Activated naive CD4-positive, alpha-beta T cell treated with anti-CD3 and anti-CD28 coated beads, Interleukin-2, amount 50 U/mL, for 72 hours (primary cell): ENCODE measurements around the gene ITPR2. TPM values are rescaled to one million over a fixed set of nuclear protein-coding genes. Genes with fewer than 3 reads are reported as not detected.
"Not testable (repeated sequence)": the region's sequence is repeated elsewhere in the genome, so short reads cannot be mapped to it uniquely, and the experiment has no call there.

ENCODE experiments used
- ATAC-seq, 2 donors: fragments of 150-1000 bp; cut with Tn5 transposase; 2 replicates each; pipeline ENCODE4 v1.10.0; 2021; ENCODE audit warnings: mild to moderate bottlenecking in 2 of 2, moderate library complexity in 2 of 2
- DNase-seq, 2 donors: peaks; one replicate each; pipeline ENCODE4 v3.0.0; 2021 to 2022; ENCODE audit warnings: low spot score in 2 of 2
- H3K27ac Mint-ChIP-seq, 2 donors: one replicate each; pipeline ENCODE4 v1.8.0; 2022; ENCODE audit warnings: mild to moderate bottlenecking in 2 of 2, mixed read lengths in 2 of 2
- H3K36me3 Mint-ChIP-seq, 2 donors: one replicate each; pipeline ENCODE4 v1.8.0; 2022; ENCODE audit warnings: mixed read lengths in 2 of 2
- H3K9me3 Mint-ChIP-seq, 2 donors: one replicate each; pipeline ENCODE4 v1.8.0; 2022; ENCODE audit warnings: mixed read lengths in 2 of 2
- total RNA-seq, 2 donors: library from RNA; stranded (reverse); gene quantifications; one replicate each; pipeline ENCODE4 v1.2.3, GENCODE V29; 2022

ITPR2 gene
- total RNA-seq, 2 donors from 2014 or later: 44.6 to 46.1 TPM

- Mint-ChIP-seq H3K9me3 (peaks cover 17 to 33% of the 10 kb centered on the region in 2 donors), H3K27ac (no peak overlapping the region), H3K36me3 (peaks cover 36 to 46% of the 10 kb centered on the region in 2 donors)
- ATAC-seq (no peak), DNase-seq (no peak)
Measured at GRCh38 chr12:26740348-26740747, 92.6 kb downstream of the ITPR2 start.

GRCh38 chr12:26737487-26738030 is 95.4 kb downstream of the ITPR2 start:
- ATAC-seq: no peak
- peak overlapping the region in 1 of 2 donors; percentile 42 for H3K27ac Mint-ChIP-seq
- peaks cover 17 to 26% of the 10 kb centered on the region in 2 donors for H3K9me3 Mint-ChIP-seq
- H3K36me3 Mint-ChIP-seq: peaks cover 27 to 40% of the 10 kb centered on the region in 2 donors
- DNase-seq: no peak

GRCh38 chr12:26736563-26737486 is 96.2 kb downstream of the ITPR2 start:
- no peak overlapping the region for H3K27ac Mint-ChIP-seq
- ATAC-seq (no peak), DNase-seq (no peak)
- H3K36me3 Mint-ChIP-seq: peaks cover 23 to 36% of the 10 kb centered on the region in 2 donors
- H3K9me3 Mint-ChIP-seq: peaks cover 14 to 23% of the 10 kb centered on the region in 2 donors

GRCh38 chr12:26735249-26735639 is 97.8 kb downstream of the ITPR2 start:
- no peak for ATAC-seq
- H3K36me3 Mint-ChIP-seq: peaks cover 12 to 20% of the 10 kb centered on the region in 2 donors
- DNase-seq: no peak
- no peak overlapping the region for H3K27ac Mint-ChIP-seq
- peaks cover 9 to 18% of the 10 kb centered on the region in 2 donors for H3K9me3 Mint-ChIP-seq

DNA sequence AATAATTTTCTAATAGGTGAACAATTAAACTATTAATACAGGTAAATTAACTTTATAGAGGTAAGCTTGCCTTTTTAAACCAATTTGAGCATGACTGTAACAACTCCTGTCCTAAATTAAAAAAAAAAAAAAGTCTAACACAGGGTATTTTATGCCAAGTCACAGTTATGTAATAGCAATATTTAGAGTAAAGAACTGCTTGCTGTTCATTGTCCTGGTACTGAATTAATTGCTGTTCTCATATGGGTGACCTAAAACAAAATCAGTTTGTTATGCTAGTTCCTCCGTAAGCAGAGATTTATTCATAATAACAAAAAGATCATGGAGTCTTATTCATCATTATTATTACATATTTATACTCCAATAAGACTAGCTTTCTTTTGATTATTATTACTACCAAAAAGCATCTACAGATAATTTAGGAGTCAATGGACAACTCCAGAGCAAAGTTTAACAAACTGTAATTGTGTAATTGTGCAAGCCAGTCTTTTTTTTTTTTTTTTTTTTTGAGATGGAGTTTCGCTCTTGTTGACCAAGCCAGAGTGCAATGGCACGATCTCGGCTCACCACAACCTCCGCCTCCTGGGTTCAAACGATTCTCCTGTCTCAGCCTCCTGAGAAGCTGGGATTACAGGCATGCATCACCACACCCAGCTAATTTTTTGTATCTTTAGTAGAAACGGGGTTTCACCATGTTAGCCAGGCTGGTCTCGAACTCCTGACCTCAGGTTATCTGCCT is 98.3 kb downstream of the ITPR2 start:
- ATAC-seq: no peak
- DNase-seq: no peak
- Mint-ChIP-seq H3K9me3 (peaks cover 4 to 14% of the 10 kb centered on the region in 2 donors), H3K27ac (no peak overlapping the region), H3K36me3 (peaks cover 8 to 17% of the 10 kb centered on the region in 2 donors)

GRCh38 chr12:26732005-26732908 is 100.7 kb downstream of the ITPR2 start:
- Mint-ChIP-seq H3K36me3 (peaks cover 0 to 6% of the 10 kb centered on the region in 2 donors), H3K9me3 (peaks cover 0 to 3% of the 10 kb centered on the region in 2 donors), H3K27ac (no peak overlapping the region)
- no peak for DNase-seq
- ATAC-seq: no peak

- DNase-seq (no peak), ATAC-seq (no peak)
- no peaks in the 10 kb centered on the region for H3K9me3 Mint-ChIP-seq
- peaks cover 4 to 6% of the 10 kb centered on the region in 2 donors for H3K36me3 Mint-ChIP-seq
- H3K27ac Mint-ChIP-seq: no peak overlapping the region
Measured at GRCh38 chr12:26730481-26731350, 102.3 kb downstream of the ITPR2 start.

- peak; percentile 58 to 64 for ATAC-seq
- not testable (repeated sequence) for DNase-seq, H3K36me3 Mint-ChIP-seq, H3K9me3 Mint-ChIP-seq
- peak overlapping the region in 1 of 2 donors; percentile 4 for H3K27ac Mint-ChIP-seq
Measured at GRCh38 chr12:26729137-26729671, 103.8 kb downstream of the ITPR2 start.

- ATAC-seq (peak; percentile 61 to 71), DNase-seq (no peak)
- H3K9me3 Mint-ChIP-seq: no peaks in the 10 kb centered on the region
- peak overlapping the region; percentile 3 to 46 for H3K27ac Mint-ChIP-seq
- H3K36me3 Mint-ChIP-seq: peaks cover 4 to 6% of the 10 kb centered on the region in 2 donors
Measured at GRCh38 chr12:26728205-26729050, 104.6 kb downstream of the ITPR2 start.

GRCh38 chr12:26727482-26728204 is 105.4 kb downstream of the ITPR2 start:
- Mint-ChIP-seq H3K36me3 (peaks cover 4 to 6% of the 10 kb centered on the region in 2 donors), H3K9me3 (no peaks in the 10 kb centered on the region), H3K27ac (peak overlapping the region; percentile 3 to 46)
- no peak for DNase-seq
- ATAC-seq: no peak

GRCh38 chr12:26726956-26727355 is 106.0 kb downstream of the ITPR2 start:
- DNase-seq (no peak), ATAC-seq (no peak)
- H3K27ac Mint-ChIP-seq: no peak overlapping the region
- H3K36me3 Mint-ChIP-seq: peaks cover 4 to 6% of the 10 kb centered on the region in 2 donors
- H3K9me3 Mint-ChIP-seq: no peaks in the 10 kb centered on the region

DNA sequence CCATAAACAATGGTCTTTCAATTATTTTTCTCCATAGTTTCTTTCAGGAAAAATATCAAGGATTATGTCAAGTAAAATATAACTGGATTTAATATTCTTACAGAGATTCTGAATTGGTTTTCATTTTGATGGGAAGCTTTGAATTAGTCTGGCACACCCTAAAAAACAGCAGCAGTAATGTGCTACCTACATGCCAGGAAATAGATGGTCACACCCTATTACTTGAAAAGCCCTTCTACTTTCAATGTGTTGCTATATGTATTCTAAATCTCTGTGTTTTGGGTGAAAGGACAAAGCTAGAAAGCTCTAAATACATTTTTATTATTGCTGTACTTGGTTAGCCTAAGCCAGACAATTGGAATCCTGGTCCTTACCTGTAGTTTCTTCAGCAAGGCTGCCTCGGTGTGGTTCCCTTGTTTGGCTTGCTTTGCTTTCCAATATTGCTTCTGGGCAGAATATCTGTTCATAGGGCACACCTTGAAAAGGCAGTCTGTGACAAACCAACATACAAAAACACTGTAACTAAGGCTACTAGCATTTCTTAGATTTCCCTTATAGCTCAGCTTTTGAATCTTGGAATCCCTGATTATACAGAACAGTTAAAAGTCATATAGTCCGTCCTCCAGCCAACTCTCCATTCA is 107.6 kb downstream of the ITPR2 start:
- Mint-ChIP-seq H3K9me3 (no peaks in the 10 kb centered on the region), H3K36me3 (peaks cover 4 to 6% of the 10 kb centered on the region in 2 donors), H3K27ac (no peak overlapping the region)
- ATAC-seq: no peak
- DNase-seq: no peak

DNA sequence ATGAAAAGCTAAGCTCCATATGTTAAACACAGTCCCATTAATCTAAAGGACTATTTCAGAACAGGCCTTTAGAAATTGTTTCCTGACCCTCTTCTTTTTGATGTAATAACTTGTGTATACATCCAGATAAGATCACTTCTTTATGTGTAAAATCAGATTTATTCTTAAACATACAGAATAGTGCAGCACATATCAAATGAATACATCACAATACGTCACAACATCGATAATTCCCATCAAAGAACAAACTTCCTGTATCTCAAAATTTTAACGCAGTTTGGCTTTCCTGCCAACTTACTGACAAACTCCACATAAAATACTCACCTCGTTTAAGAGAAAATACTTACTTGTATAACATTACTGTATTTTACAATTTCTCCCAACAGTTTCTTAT is 108.7 kb downstream of the ITPR2 start:
- Mint-ChIP-seq H3K9me3 (no peaks in the 10 kb centered on the region), H3K27ac (no peak overlapping the region), H3K36me3 (peaks cover under 1 to 4% of the 10 kb centered on the region in 2 donors)
- ATAC-seq: no peak
- no peak for DNase-seq
